Hepatocyte (in vitro differentiated cells): ENCODE results near the gene MBD3L4. TPM values are rescaled to one million over a fixed set of nuclear protein-coding genes. Genes with fewer than 3 reads are reported as not detected.

Experiments
- DNase-seq: peaks from one replicate; pipeline ENCODE4 v3.0.0-alpha.2; 2016; ENCODE audit warnings: low spot score
- H2AFZ ChIP-seq: fragments of 200-600 bp; sonication (generic); 2 replicates; pipeline ENCODE4 v1.6.0; 2016; ENCODE audit warnings: antibody characterized with exemption, mild to moderate bottlenecking
- H3K27ac ChIP-seq: fragments of 200-600 bp; sonication (generic); 2 replicates; pipeline ENCODE4 v1.5.1; 2016; ENCODE audit warnings: mild to moderate bottlenecking
- H3K27me3 ChIP-seq: fragments of 200-600 bp; sonication (generic); 2 replicates; pipeline ENCODE4 v1.6.1; 2016
- H3K36me3 ChIP-seq: fragments of 200-600 bp; sonication (generic); replicated peaks from 2 replicates; pipeline ENCODE4 v1.5.1; 2016; ENCODE audit warnings: low read depth; ENCODE audit not compliant: insufficient read depth
- H3K4me1 ChIP-seq: fragments of 200-600 bp; sonication (generic); 2 replicates; pipeline ENCODE4 v1.5.1; 2016; ENCODE audit warnings: mild to moderate bottlenecking, moderate library complexity; ENCODE audit not compliant: insufficient read depth
- H3K4me2 ChIP-seq: fragments of 200-600 bp; sonication (generic); 2 replicates; pipeline ENCODE4 v1.6.0; 2016
- H3K4me3 ChIP-seq: fragments of 200-600 bp; sonication (generic); 2 replicates; pipeline ENCODE4 v1.5.1; 2016; ENCODE audit warnings: mild to moderate bottlenecking
- H3K79me2 ChIP-seq: fragments of 200-600 bp; sonication (generic); 2 replicates; pipeline ENCODE4 v1.6.0; 2017; ENCODE audit warnings: mild to moderate bottlenecking
- H3K9me2 ChIP-seq: fragments of 200-600 bp; sonication (generic); replicated peaks from 2 replicates; pipeline ENCODE4 v1.6.0; 2017; ENCODE audit warnings: mild to moderate bottlenecking; ENCODE audit not compliant: insufficient read depth
- H3K9me3 ChIP-seq: fragments of 200-600 bp; sonication (generic); 2 replicates; pipeline ENCODE4 v1.5.1; 2016; ENCODE audit warnings: low read depth, mild to moderate bottlenecking
- H4K20me1 ChIP-seq: fragments of 200-600 bp; sonication (generic); 2 replicates; pipeline ENCODE4 v1.6.0; 2016; ENCODE audit warnings: mild to moderate bottlenecking; ENCODE audit not compliant: insufficient read depth, poor library complexity, severe bottlenecking
- CTCF ChIP-seq: fragments of 200-600 bp; sonication (generic); IDR thresholded peaks from 2 replicates; pipeline ENCODE4 v1.5.1; 2016; ENCODE audit warnings: antibody characterized with exemption, mild to moderate bottlenecking; ENCODE audit not compliant: poor library complexity
- EZH2 ChIP-seq: fragments of 200-600 bp; sonication (generic); IDR thresholded peaks from 2 replicates; pipeline ENCODE4 v1.6.1; 2016; ENCODE audit warnings: antibody characterized with exemption, mild to moderate bottlenecking, borderline replicate concordance
- EZH2phosphoT487 ChIP-seq: fragments of 200-600 bp; sonication (generic); IDR thresholded peaks from one replicate; pipeline ENCODE4 v1.6.1; 2018; ENCODE audit warnings: antibody characterized with exemption, mild to moderate bottlenecking, low read depth, moderate library complexity; ENCODE audit not compliant: unreplicated experiment, severe bottlenecking
- WGBS: methylation state at CpG from one replicate; pipeline ENCODE4 v1.1.6; 2016; ENCODE audit warnings: low lambda C conversion rate; ENCODE audit errors: missing lambda C conversion rate; 5-methylcytosine and 5-hydroxymethylcytosine counted together
- polyA plus RNA-seq: library from polyadenylated mRNA; unstranded; fragments of >200 nt; fragmentation: Nextera tagmentation; extraction: Ambion mirVana; gene quantifications from 2 replicates; pipeline ENCODE4 v1.2.1, GENCODE V29; 2016
- total RNA-seq: library from RNA; depleted of rRNA; stranded (reverse); fragments of >200 nt; gene quantifications from 2 replicates; pipeline ENCODE4 v1.2.3, GENCODE V29; 2014

Gene MBD3L4
- total and polyA plus RNA-seq, 2 experiments from 2014 or later = not detected

- Histone ChIP-seq H3K79me2 (no peaks in the 10 kb centered on the region), H3K36me3 (no peaks in the 10 kb centered on the region), H3K9me2 (no peaks in the 10 kb centered on the region), H3K4me2 (no peak overlapping the region), H3K4me3 (no peak overlapping the region), H4K20me1 (no peaks in the 10 kb centered on the region), H2AFZ (no peak overlapping the region), H3K9me3 (no peaks in the 10 kb centered on the region), H3K27me3 (no peaks in the 10 kb centered on the region), H3K4me1 (no peaks in the 10 kb centered on the region), H3K27ac (no peak overlapping the region)
- no peak for DNase-seq
- 88% methylated on average over 4 of the region's 4 CpGs for WGBS
- TF ChIP-seq CTCF = no peak
- TF ChIP-seq EZH2phosphoT487 = no peak
These were observed 32.1 kb downstream of the MBD3L4 start for GRCh38 chr19:7007859-7008258.

GRCh38 chr19:7006135-7006704 lies 33.8 kb downstream of the MBD3L4 start:
- H4K20me1 ChIP-seq = no peaks in the 10 kb centered on the region
- H3K9me2 ChIP-seq = no peaks in the 10 kb centered on the region
- H3K4me3 ChIP-seq = no peak overlapping the region

GRCh38 chr19:7004313-7004931 lies 35.6 kb downstream of the MBD3L4 start:
- H3K27me3 ChIP-seq = no peaks in the 10 kb centered on the region
- H3K36me3 ChIP-seq = no peaks in the 10 kb centered on the region
- TF ChIP-seq CTCF = peak; percentile 64
- no peak for TF ChIP-seq EZH2
- no peak overlapping the region for H3K27ac ChIP-seq
- H3K9me3 ChIP-seq = no peaks in the 10 kb centered on the region
- H3K9me2 ChIP-seq = no peaks in the 10 kb centered on the region
- DNase-seq = peak; percentile 59
- H3K4me2 ChIP-seq = no peak overlapping the region
- no peaks in the 10 kb centered on the region for H3K79me2 ChIP-seq
- no peak overlapping the region for H3K4me3 ChIP-seq
- H4K20me1 ChIP-seq = no peaks in the 10 kb centered on the region
- H3K4me1 ChIP-seq = no peaks in the 10 kb centered on the region
- no peak overlapping the region for H2AFZ ChIP-seq
- WGBS = 29% methylated on average over 17 of the region's 18 CpGs

More at GRCh38 chr19:7006135-7006704, 33.8 kb downstream of the MBD3L4 start:
- Histone ChIP-seq H3K79me2 (no peaks in the 10 kb centered on the region), H3K36me3 (no peaks in the 10 kb centered on the region), H3K4me2 (no peak overlapping the region), H2AFZ (no peak overlapping the region), H3K9me3 (no peaks in the 10 kb centered on the region), H3K27ac (no peak overlapping the region), H3K27me3 (no peaks in the 10 kb centered on the region), H3K4me1 (no peaks in the 10 kb centered on the region)
- TF ChIP-seq EZH2phosphoT487 (no peak), CTCF (no peak), EZH2 (no peak)
- WGBS = 71% methylated on average over 11 of the region's 11 CpGs
- no peak for DNase-seq
